ENCODE results near the gene AIFM2. TPM values are rescaled to one million over a fixed set of nuclear protein-coding genes. Genes with fewer than 3 reads are reported as not detected.

The AIFM2 gene
- total and polyA plus RNA-seq, 2 donors (not counting 3 experiments of a cell fraction or from before 2014, with no cell fraction given) = 6.9 to 8.7 TPM

GRCh38 chr10:70112071-70112470 is 20.6 kb downstream of the AIFM2 start:
- Histone ChIP-seq H3K9ac (replicated peaks; ENCODE audit: extremely low read depth, insufficient read depth, low read length) (no peak overlapping the region), H3K27ac (ENCODE audit: insufficient read depth, low read depth, low read length) (no peak overlapping the region), H3K9me1 (replicated peaks; ENCODE audit: control insufficient read depth, extremely low read depth, insufficient read depth, low read length) (no peaks in the 10 kb centered on the region), H3K4me1 (ENCODE audit: control insufficient read depth, extremely low read depth, insufficient read depth, low read length) (peaks cover 6% of the 10 kb centered on the region), H3K27me3 (ENCODE audit: control insufficient read depth in 2 of 2, insufficient read depth in 2 of 2, low read length in 2 of 2) (no peaks in the 10 kb centered on the region), H3K79me2 (ENCODE audit: control insufficient read depth, insufficient read depth, low read length) (no peaks in the 10 kb centered on the region), H3K4me2 (ENCODE audit: insufficient read depth, low read length) (no peak overlapping the region), H4K20me1 (replicated peaks; ENCODE audit: control insufficient read depth, extremely low read depth, insufficient read depth, low read length) (no peaks in the 10 kb centered on the region), H3K36me3 (ENCODE audit: control insufficient read depth in 2 of 2, extremely low read depth in 1 of 2, insufficient read depth in 2 of 2, low read length in 2 of 2) (peaks cover 3% of the 10 kb centered on the region in 2 experiments), H3K4me3 (replicated peaks in 1 of 3; ENCODE audit: insufficient read depth in 1 of 3, low read depth in 1 of 3, low read length in 3 of 3) (no peak overlapping the region), H3K9me3 (replicated peaks; ENCODE audit: control insufficient read depth, insufficient read depth, low read length) (no peaks in the 10 kb centered on the region), H2AFZ (ENCODE audit: low read depth, low read length) (no peak overlapping the region)
- TF ChIP-seq POLR2A (IDR thresholded peaks at IDR 0.05; ENCODE audit: low read depth, low read length) (no peak), MYC (IDR thresholded peaks at IDR 0.05; ENCODE audit: low read depth, low read length) (no peak), JUN (IDR thresholded peaks at IDR 0.05; ENCODE audit: borderline replicate concordance, insufficient read depth, insufficient read length, low read depth) (no peak), POLR2AphosphoS5 (IDR thresholded peaks at IDR 0.05; ENCODE audit: insufficient read depth, low read depth, low read length) (no peak), EZH2 (IDR thresholded peaks at IDR 0.05; ENCODE audit: borderline replicate concordance, low read depth, low read length, severe bottlenecking) (no peak), GATA2 (IDR thresholded peaks at IDR 0.05; ENCODE audit: insufficient read depth, insufficient read length, low read depth, low read length) (no peak), CTCF (IDR thresholded peaks at IDR 0.05; ENCODE audit: extremely low read depth in 1 of 2, insufficient read depth in 1 of 2, low read depth in 1 of 2, low read length in 2 of 2) (no peak), MAX (IDR thresholded peaks at IDR 0.05; ENCODE audit: insufficient read depth, insufficient read length) (no peak)
- intact Hi-C loops (cut with micrococcal nuclease) (no loop called here), dilution Hi-C loops (cut with MboI; ENCODE audit: extremely low pct_ligation_motif_present, low sequenced_read_pairs) (no loop called here)
- CTCF ChIA-PET = interaction anchor here (1.8 kb wide), 1 partner anchor 8 kb away, joined by 4 read pairs; no protein-coding TSS in a partner anchor
- DNase-seq (ENCODE audit: low read depth, low spot score) (no peak), FAIRE-seq (no peak)
- BruUV-seq (replicated peaks) = no TSS peak
- POLR2A ChIA-PET = no interaction called here

Measured in endothelial cell of umbilical vein (primary cell).